WI38 (cell line): ENCODE results near the gene TRERF1.

Experiments
- H3K4me3 ChIP-seq: 2 replicates; pipeline ENCODE4 v1.5.1; 2011; ENCODE audit warnings: low read depth, mild to moderate bottlenecking, control low read depth, low read length
- CTCF ChIP-seq: IDR thresholded peaks from 2 replicates; pipeline ENCODE4 v1.5.1; 2012; ENCODE audit warnings: low read depth, mild to moderate bottlenecking, control low read depth, low read length

Gene TRERF1

GRCh38 chr6:42440778-42441696, 10.7 kb downstream of the TRERF1 start:
- no peak for TF ChIP-seq CTCF
- peak overlapping the region; percentile 20 for H3K4me3 ChIP-seq

- H3K4me3 ChIP-seq = no peak overlapping the region
- no peak for TF ChIP-seq CTCF
Observed at GRCh38 chr6:42440027-42440426, 11.7 kb downstream of the TRERF1 start.

GRCh38 chr6:42436825-42437224, 14.9 kb downstream of the TRERF1 start:
- no peak for TF ChIP-seq CTCF
- H3K4me3 ChIP-seq = no peak overlapping the region

GRCh38 chr6:42434237-42434636, 17.5 kb downstream of the TRERF1 start:
- H3K4me3 ChIP-seq = no peak overlapping the region
- TF ChIP-seq CTCF = no peak

- TF ChIP-seq CTCF = no peak
- no peak overlapping the region for H3K4me3 ChIP-seq
Observed at GRCh38 chr6:42433409-42433808, 18.3 kb downstream of the TRERF1 start.

- no peak for TF ChIP-seq CTCF
- no peak overlapping the region for H3K4me3 ChIP-seq
Observed at GRCh38 chr6:42431877-42432276, 19.8 kb downstream of the TRERF1 start.

- H3K4me3 ChIP-seq = no peak overlapping the region
- TF ChIP-seq CTCF = no peak
Observed at GRCh38 chr6:42431356-42431755, 20.4 kb downstream of the TRERF1 start.
